Activated CD4-positive, alpha-beta T cell treated with anti-CD3 and anti-CD28 coated beads, Interleukin-2, amount 50 U/mL, for 1 hour (primary cell): ENCODE measurements around the gene CDAN1.
"Not testable (repeated sequence)": the region's sequence is repeated elsewhere in the genome, so short reads cannot be mapped to it uniquely, and the experiment has no call there.

Experiments used
- DNase-seq: peaks from one replicate; pipeline ENCODE4 v3.0.0-alpha.2; 2020

Gene CDAN1

GRCh38 chr15:42736793-42737528, at the start of gene CDAN1:
Gene CDAN1 (minus strand): TSS chr15:42737128. CDS start chr15:42737102, 26 bp downstream.
- peak; percentile 92 for DNase-seq

GRCh38 chr15:42785569-42785968, 48.6 kb upstream of the CDAN1 start:
- no peak for DNase-seq

GRCh38 chr15:42784705-42785104, 47.8 kb upstream of the CDAN1 start:
- no peak for DNase-seq

- no peak for DNase-seq
These were observed 45.8 kb upstream of the CDAN1 start for GRCh38 chr15:42782716-42783115.

- no peak for DNase-seq
These were observed 38.5 kb upstream of the CDAN1 start for GRCh38 chr15:42775416-42775815.

GRCh38 chr15:42772901-42773300, 36.0 kb upstream of the CDAN1 start:
- DNase-seq, result no peak

- no peak for DNase-seq
These were observed 35.2 kb upstream of the CDAN1 start for GRCh38 chr15:42772144-42772543.

- DNase-seq, result not testable (repeated sequence)
These were observed 29.2 kb upstream of the CDAN1 start for GRCh38 chr15:42766109-42766508.

GRCh38 chr15:42764154-42764731, 27.3 kb upstream of the CDAN1 start:
- not testable (repeated sequence) for DNase-seq

- not testable (repeated sequence) for DNase-seq
These were observed 24.9 kb upstream of the CDAN1 start for GRCh38 chr15:42761813-42762212.

GRCh38 chr15:42760759-42761158, 23.8 kb upstream of the CDAN1 start:
- DNase-seq, result no peak

GRCh38 chr15:42759093-42759492, 22.2 kb upstream of the CDAN1 start:
- no peak for DNase-seq

GRCh38 chr15:42750306-42750705, 13.4 kb upstream of the CDAN1 start:
- no peak for DNase-seq

- DNase-seq, result no peak
These were observed 12.3 kb upstream of the CDAN1 start for GRCh38 chr15:42749266-42749665.

- DNase-seq, result no peak
These were observed 7.3 kb upstream of the CDAN1 start for GRCh38 chr15:42744195-42744594.

- no peak for DNase-seq
These were observed 5.2 kb upstream of the CDAN1 start for GRCh38 chr15:42742149-42742548.

- no peak for DNase-seq
These were observed 4.8 kb upstream of the CDAN1 start for GRCh38 chr15:42741710-42742109.

GRCh38 chr15:42737529-42738328, 801 bp upstream of the CDAN1 start:
- DNase-seq, result no peak

GRCh38 chr15:42736178-42736792, 643 bp downstream of the CDAN1 start:
- no peak for DNase-seq

GRCh38 chr15:42735382-42736165, 1.4 kb downstream of the CDAN1 start:
- no peak for DNase-seq

- no peak for DNase-seq
These were observed 2.8 kb downstream of the CDAN1 start for GRCh38 chr15:42734076-42734672.

GRCh38 chr15:42733027-42733426, 3.9 kb downstream of the CDAN1 start:
- no peak for DNase-seq
